Keratinocyte (primary cell): Measurements from ENCODE around the gene JAK1. TPM values are rescaled to one million over a fixed set of nuclear protein-coding genes. Genes with fewer than 3 reads are reported as not detected.

Experiments used
- DNase-seq: peaks from one replicate; pipeline ENCODE4 v3.0.0-alpha.2; 2011; ENCODE audit warnings: low read depth, missing footprints, low spot score
- FAIRE-seq: peaks from 2 replicates; lab custom pipeline; 2011; peaks lifted over from hg19 to GRCh38; lab: Jason Lieb, UNC
- H2AFZ ChIP-seq: 2 replicates; pipeline ENCODE4 v1.6.0; 2012; ENCODE audit warnings: low read length, control low read depth, inconsistent platforms; ENCODE audit not compliant: control insufficient read depth
- H3K27ac ChIP-seq: 2 replicates; pipeline ENCODE4 v1.5.1; 2011; ENCODE audit warnings: low read length; ENCODE audit not compliant: control insufficient read depth, insufficient read depth
- H3K27me3 ChIP-seq: 3 replicates; pipeline ENCODE4 v1.6.0; 2011; ENCODE audit warnings: low read length; ENCODE audit not compliant: control insufficient read depth, insufficient read depth; ENCODE audit errors: extremely low read depth
- H3K36me3 ChIP-seq, 2 experiments: 2 replicates in 1 of 2; 3 replicates in 1 of 2; pipeline ENCODE4 v1.5.1; 2011; ENCODE audit warnings: low read length in 2 of 2, mild to moderate bottlenecking in 1 of 2; ENCODE audit not compliant: control insufficient read depth in 2 of 2, insufficient read depth in 2 of 2; ENCODE audit errors: extremely low read depth in 1 of 2
- H3K4me1 ChIP-seq: 3 replicates; pipeline ENCODE4 v1.5.1; 2011; ENCODE audit warnings: low read length; ENCODE audit not compliant: control insufficient read depth, insufficient read depth; ENCODE audit errors: extremely low read depth
- H3K4me2 ChIP-seq: 3 replicates; pipeline ENCODE4 v1.6.0; 2011; ENCODE audit warnings: low read depth, low read length; ENCODE audit not compliant: control insufficient read depth, insufficient read depth; ENCODE audit errors: extremely low read depth
- H3K4me3 ChIP-seq, 3 experiments: fragments of 200-600 bp in 1 of 3; sonication (generic) in 1 of 3; 2 replicates in 2 of 3; 3 replicates in 1 of 3; pipeline ENCODE4 v1.5.1; 2011 to 2016; ENCODE audit warnings: low read length in 3 of 3, mild to moderate bottlenecking in 3 of 3, control low read depth in 2 of 3, inconsistent platforms in 1 of 3, low read depth in 1 of 3, mixed read lengths in 1 of 3, mixed run types in 1 of 3, moderate library complexity in 1 of 3; ENCODE audit not compliant: control insufficient read depth in 2 of 3, insufficient read depth in 2 of 3; ENCODE audit errors: extremely low read depth in 1 of 3
- H3K79me2 ChIP-seq: 2 replicates; pipeline ENCODE4 v1.6.0; 2012; ENCODE audit warnings: low read length; ENCODE audit not compliant: control insufficient read depth, insufficient read depth
- H3K9ac ChIP-seq: 3 replicates; pipeline ENCODE4 v1.6.0; 2011; ENCODE audit warnings: low read length; ENCODE audit not compliant: control insufficient read depth, insufficient read depth; ENCODE audit errors: extremely low read depth
- H3K9me1 ChIP-seq: 3 replicates; pipeline ENCODE4 v1.6.0; 2011; ENCODE audit warnings: low read length; ENCODE audit not compliant: control insufficient read depth, insufficient read depth; ENCODE audit errors: extremely low read depth
- H3K9me3 ChIP-seq: 2 replicates; pipeline ENCODE4 v1.5.1; 2012; ENCODE audit warnings: low read depth, low read length; ENCODE audit not compliant: control insufficient read depth
- H4K20me1 ChIP-seq: 3 replicates; pipeline ENCODE4 v1.6.0; 2011; ENCODE audit warnings: low read length; ENCODE audit not compliant: control insufficient read depth, insufficient read depth; ENCODE audit errors: extremely low read depth
- CTCF ChIP-seq, 3 experiments: IDR thresholded peaks in 1 of 3; conservative IDR thresholded peaks in 1 of 3; optimal IDR thresholded peaks in 1 of 3; 2 replicates in 2 of 3; 3 replicates in 1 of 3; pipeline versions ENCODE3 to v1.5.1; 2011; ENCODE audit warnings: low read length in 3 of 3, mild to moderate bottlenecking in 3 of 3, moderate library complexity in 2 of 3, control low read depth in 1 of 3, inconsistent platforms in 1 of 3; ENCODE audit not compliant: insufficient read depth in 2 of 3; ENCODE audit errors: extremely low read depth in 1 of 3
- EZH2 ChIP-seq: IDR thresholded peaks from one replicate; pipeline ENCODE4 v1.6.1; 2012; ENCODE audit warnings: inconsistent platforms, mild to moderate bottlenecking, low read length, moderate library complexity
- dilution Hi-C: fragments of 300-500 bp; cut with MboI; formaldehyde crosslinking; loops from one replicate; pipeline ENCODE4 v1.7.0; 2020; ENCODE audit warnings: low sequenced_read_pairs; ENCODE audit not compliant: extremely low pct_ligation_motif_present
- polyA plus RNA-seq, 5 experiments: library from polyadenylated mRNA; depleted of rRNA in 3 of 5; stranded (reverse) in 3 of 5; stranded (forward) in 1 of 5; unstranded in 1 of 5; fragments of >200 nt; gene quantifications; 1 replicate in 1 of 5; 2 replicates in 3 of 5; 3 replicates in 1 of 5; pipeline versions ENCODE4 v1.2.1 to v1.2.3, GENCODE V29; 2011 to 2012; ENCODE audit warnings: missing spikeins in 2 of 5, low read depth in 1 of 5, low replicate concordance in 1 of 5

The JAK1 gene
- polyA plus RNA-seq, 1 donor (not counting 4 experiments of a cell fraction or from before 2014, with no cell fraction given) = 50.9 TPM

DNA sequence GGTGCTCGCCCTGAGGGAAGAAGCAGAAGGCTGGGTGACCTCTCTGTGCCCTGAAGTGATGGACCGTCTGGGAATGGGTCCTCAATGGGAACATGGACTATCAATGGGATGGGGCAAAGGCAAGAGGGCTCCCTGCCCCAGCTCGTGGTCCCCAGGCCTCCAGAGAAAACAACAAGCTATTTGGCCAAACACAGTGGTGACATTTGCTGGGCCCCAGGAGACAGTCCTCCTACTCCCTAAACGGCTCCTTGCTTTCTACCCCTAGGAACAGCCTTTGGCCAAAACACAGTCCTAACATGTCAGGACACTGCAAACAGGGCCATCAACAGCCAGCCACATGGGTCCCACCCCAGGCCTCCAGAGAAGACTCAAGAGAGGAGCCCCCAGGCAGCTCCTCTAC lies 118.7 kb downstream of the JAK1 start:
- H3K27ac ChIP-seq = no peak overlapping the region
- H3K4me3 ChIP-seq = no peak overlapping the region
- H3K4me1 ChIP-seq = no peaks in the 10 kb centered on the region
- no peak for TF ChIP-seq CTCF (optimal IDR thresholded peaks at IDR 0.05 in 1 of 3, IDR thresholded peaks at IDR 0.05 in 1 of 3, conservative IDR thresholded peaks at IDR 0.05 in 1 of 3; ENCODE audit: extremely low read depth in 1 of 3, insufficient read depth in 2 of 3, low read length in 3 of 3)
- no peak for TF ChIP-seq EZH2
- H3K9me3 ChIP-seq = no peaks in the 10 kb centered on the region
- DNase-seq (no peak), FAIRE-seq (no peak)
- no peak overlapping the region for H3K9ac ChIP-seq
- dilution Hi-C loops = no loop called here
- no peak overlapping the region for H2AFZ ChIP-seq
- no peaks in the 10 kb centered on the region for H3K79me2 ChIP-seq
- H3K27me3 ChIP-seq = no peaks in the 10 kb centered on the region
- H4K20me1 ChIP-seq = no peaks in the 10 kb centered on the region
- no peaks in the 10 kb centered on the region for H3K9me1 ChIP-seq
- no peak overlapping the region for H3K4me2 ChIP-seq
- peaks cover 11 to 29% of the 10 kb centered on the region in 2 experiments for H3K36me3 ChIP-seq

DNA sequence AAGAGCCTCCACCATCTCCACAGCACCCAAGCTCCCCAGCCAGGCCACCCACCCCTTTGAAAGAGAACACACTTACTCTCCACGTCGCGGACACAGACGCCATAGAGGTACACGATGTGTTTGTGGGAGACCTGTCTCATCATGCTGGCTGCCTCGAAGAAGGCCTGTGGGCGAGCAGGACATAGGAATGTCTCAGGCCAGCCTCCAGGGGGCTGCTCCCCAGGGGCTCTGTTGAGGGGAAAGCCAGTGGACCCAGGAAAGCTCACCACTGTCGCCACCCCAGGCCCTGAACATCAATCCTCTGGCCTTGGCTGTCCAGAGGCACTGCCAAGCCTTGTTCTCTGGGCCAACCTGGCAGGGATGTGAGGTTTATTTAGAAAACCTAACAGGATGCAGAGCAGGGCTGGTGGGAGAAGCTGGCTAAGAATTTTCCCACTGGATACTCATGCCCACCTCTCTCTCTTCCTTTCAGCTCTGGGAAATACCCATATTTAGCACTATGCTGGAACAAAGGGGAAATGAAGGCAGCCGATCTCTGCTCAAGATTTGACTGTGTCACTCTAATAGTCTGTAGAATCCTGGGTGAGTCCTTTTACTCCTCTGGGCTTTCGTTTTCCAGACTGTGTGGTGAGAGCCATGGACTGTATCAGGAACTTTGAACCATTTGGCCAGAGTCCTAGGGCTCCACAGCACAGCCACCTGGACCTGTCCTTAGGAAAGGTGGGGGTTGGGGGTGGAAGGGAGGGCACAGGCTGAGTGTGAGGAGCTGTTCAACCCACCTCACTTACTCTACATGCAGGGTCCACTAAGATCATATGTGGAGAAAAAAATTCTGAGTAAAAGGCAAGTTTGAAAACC lies 119.5 kb downstream of the JAK1 start:
- H4K20me1 ChIP-seq = no peaks in the 10 kb centered on the region
- no peaks in the 10 kb centered on the region for H3K27me3 ChIP-seq
- no peak for FAIRE-seq
- no peaks in the 10 kb centered on the region for H3K9me1 ChIP-seq
- no peak overlapping the region for H3K4me3 ChIP-seq
- DNase-seq = no peak
- no peaks in the 10 kb centered on the region for H3K79me2 ChIP-seq
- no peak overlapping the region for H3K9ac ChIP-seq
- H3K27ac ChIP-seq = no peak overlapping the region
- dilution Hi-C loops = no loop called here
- H3K9me3 ChIP-seq = no peaks in the 10 kb centered on the region
- H3K36me3 ChIP-seq = peaks cover 11 to 25% of the 10 kb centered on the region in 2 experiments
- no peaks in the 10 kb centered on the region for H3K4me1 ChIP-seq
- TF ChIP-seq EZH2 (no peak), CTCF (optimal IDR thresholded peaks at IDR 0.05 in 1 of 3, IDR thresholded peaks at IDR 0.05 in 1 of 3, conservative IDR thresholded peaks at IDR 0.05 in 1 of 3; ENCODE audit: extremely low read depth in 1 of 3, insufficient read depth in 2 of 3, low read length in 3 of 3) (no peak)
- no peak overlapping the region for H3K4me2 ChIP-seq
- H2AFZ ChIP-seq = no peak overlapping the region
